CD14-positive monocyte (primary cell): ENCODE results near the gene AWAT1. TPM values are rescaled to one million over a fixed set of nuclear protein-coding genes. Genes with fewer than 3 reads are reported as not detected.
"Not testable (repeated sequence)": the region's sequence is repeated elsewhere in the genome, so short reads cannot be mapped to it uniquely, and the experiment has no call there.

Source experiments
- DNase-seq, 3 donors: peaks; one replicate each; pipeline ENCODE4 v3.0.0-alpha.2; 2011 to 2022
- H2AFZ ChIP-seq: 2 replicates; pipeline ENCODE4 v1.6.0; 2012; ENCODE audit warnings: mild to moderate bottlenecking, low read depth, low read length, inconsistent platforms; ENCODE audit not compliant: insufficient read depth, poor library complexity, severe bottlenecking
- H3K27ac ChIP-seq, 2 donors: 1 replicate in 1 of 2; 2 replicates in 1 of 2; pipeline ENCODE4 v1.5.1; 2012 to 2013; ENCODE audit warnings: low read length in 2 of 2, control low read depth in 1 of 2, inconsistent platforms in 1 of 2, low read depth in 1 of 2, mild to moderate bottlenecking in 1 of 2
- H3K27me3 ChIP-seq, 2 donors: one replicate each; pipeline versions ENCODE4 v1.6.0 to v1.6.1; 2011 to 2013; ENCODE audit warnings: low read length in 2 of 2; ENCODE audit not compliant: control insufficient read depth in 2 of 2, insufficient read depth in 2 of 2
- H3K36me3 ChIP-seq, 2 donors: replicated peaks in 1 of 2; 1 replicate in 1 of 2; 2 replicates in 1 of 2; pipeline versions ENCODE4 v1.5.1 to v1.6.1; 2012 to 2013; ENCODE audit warnings: low read length in 2 of 2, control low read depth in 1 of 2, inconsistent platforms in 1 of 2, mild to moderate bottlenecking in 1 of 2; ENCODE audit not compliant: insufficient read depth in 2 of 2, control insufficient read depth in 1 of 2
- H3K4me1 ChIP-seq, 2 donors: 1 replicate in 1 of 2; 2 replicates in 1 of 2; pipeline versions ENCODE4 v1.5.1 to v1.6.1; 2012 to 2013; ENCODE audit warnings: low read length in 2 of 2, control low read depth in 1 of 2, inconsistent platforms in 1 of 2, mild to moderate bottlenecking in 1 of 2, moderate library complexity in 1 of 2; ENCODE audit not compliant: insufficient read depth in 2 of 2, control insufficient read depth in 1 of 2
- H3K4me2 ChIP-seq: replicated peaks from 2 replicates; pipeline ENCODE3; 2012; ENCODE audit warnings: low read length, moderate library complexity, mild to moderate bottlenecking; ENCODE audit not compliant: poor library complexity, severe bottlenecking; ENCODE audit errors: extremely low read depth
- H3K4me3 ChIP-seq, 3 experiments: fragments of 200-600 bp in 1 of 3; sonication (generic) in 1 of 3; replicated peaks in 1 of 3; 1 replicate in 2 of 3; 2 replicates in 1 of 3; pipeline ENCODE4 v1.5.1; 2011 to 2013; ENCODE audit warnings: low read length in 3 of 3, mild to moderate bottlenecking in 3 of 3, control low read depth in 2 of 3, low read depth in 2 of 3, inconsistent platforms in 1 of 3, moderate library complexity in 1 of 3
- H3K79me2 ChIP-seq: 2 replicates; pipeline ENCODE4 v1.6.0; 2012; ENCODE audit warnings: mild to moderate bottlenecking, control low read depth, inconsistent platforms, low read length, moderate library complexity; ENCODE audit not compliant: insufficient read depth
- H3K9ac ChIP-seq: 2 replicates; pipeline ENCODE4 v1.6.0; 2017; ENCODE audit warnings: low read length, mild to moderate bottlenecking; ENCODE audit not compliant: insufficient read depth, poor library complexity, severe bottlenecking
- H3K9me3 ChIP-seq, 2 donors: replicated peaks in 1 of 2; 1 replicate in 1 of 2; 2 replicates in 1 of 2; pipeline versions ENCODE4 v1.5.1 to v1.6.1; 2012 to 2013; ENCODE audit warnings: low read length in 2 of 2, control low read depth in 1 of 2; ENCODE audit not compliant: control insufficient read depth in 1 of 2, insufficient read depth in 1 of 2
- H4K20me1 ChIP-seq: 2 replicates; pipeline ENCODE4 v1.6.0; 2012; ENCODE audit warnings: mild to moderate bottlenecking, low read length, control low read depth, moderate library complexity; ENCODE audit not compliant: insufficient read depth
- H3K27ac Mint-ChIP-seq, 7 donors: one replicate each; pipeline ENCODE4 v1.8.0; 2020; ENCODE audit warnings: mild to moderate bottlenecking in 7 of 7, mixed read lengths in 7 of 7, moderate library complexity in 6 of 7, inconsistent platforms in 2 of 7
- H3K27me3 Mint-ChIP-seq, 3 donors: one replicate each; pipeline ENCODE4 v1.8.0; 2021 to 2022; ENCODE audit warnings: low read depth in 3 of 3, mild to moderate bottlenecking in 3 of 3, mixed read lengths in 3 of 3, moderate library complexity in 3 of 3, inconsistent platforms in 1 of 3
- H3K36me3 Mint-ChIP-seq, 2 donors: one replicate each; pipeline ENCODE4 v1.8.0; 2020; ENCODE audit warnings: mixed read lengths in 2 of 2, inconsistent platforms in 1 of 2, mild to moderate bottlenecking in 1 of 2
- H3K4me1 Mint-ChIP-seq: one replicate; pipeline ENCODE4 v1.8.0; 2020; ENCODE audit warnings: mild to moderate bottlenecking, mixed read lengths
- H3K4me3 Mint-ChIP-seq, 2 donors: one replicate each; pipeline ENCODE4 v1.8.0; 2020; ENCODE audit warnings: mild to moderate bottlenecking in 2 of 2, mixed read lengths in 2 of 2, moderate library complexity in 1 of 2
- H3K9me3 Mint-ChIP-seq, 7 donors: one replicate each; pipeline ENCODE4 v1.8.0; 2020 to 2022; ENCODE audit warnings: mixed read lengths in 7 of 7, mild to moderate bottlenecking in 6 of 7, moderate library complexity in 6 of 7, inconsistent platforms in 2 of 7
- CTCF ChIP-seq: fragments of 200-600 bp; IDR thresholded peaks from one replicate; pipeline ENCODE4 v1.8.0; 2022; ENCODE audit warnings: antibody characterized with exemption, mild to moderate bottlenecking
- WGBS: methylation state at CpG from one replicate; pipeline ENCODE4 v1.1.5; 2013; ENCODE audit warnings: missing lambda C conversion rate; ENCODE audit not compliant: insufficient coverage; 5-methylcytosine and 5-hydroxymethylcytosine counted together
- intact Hi-C, 2 donors: fragments of 100-400 bp; cut with micrococcal nuclease; formaldehyde crosslinking; loops; one replicate each; pipeline versions ENCODE4 v1.15.0 to v1.15.1; 2023
- polyA plus RNA-seq, 3 donors: library from polyadenylated mRNA; depleted of rRNA in 1 of 3; unstranded in 2 of 3; stranded (reverse) in 1 of 3; fragments of 300-500 nt in 2 of 3; fragments of >200 nt in 1 of 3; fragmentation: Illumina TruSeq in 2 of 3; gene quantifications; 1 replicate in 2 of 3; 2 replicates in 1 of 3; pipeline ENCODE4 v1.2.3, GENCODE V29; 2012 to 2021

AWAT1 gene
- polyA plus RNA-seq, 3 donors: not detected

GRCh38 chrX:70240751-70241150 lies 6.3 kb downstream of the AWAT1 start:
- Histone ChIP-seq H3K9ac (no peak overlapping the region), H4K20me1 (no peaks in the 10 kb centered on the region), H3K9me3 (no peaks in the 10 kb centered on the region), H3K4me2 (no peak overlapping the region), H3K27me3 (peaks cover 0 to 2% of the 10 kb centered on the region in 2 donors), H3K79me2 (no peaks in the 10 kb centered on the region), H3K4me1 (no peaks in the 10 kb centered on the region), H2AFZ (no peak overlapping the region), H3K36me3 (no peaks in the 10 kb centered on the region), H3K4me3 (no peak overlapping the region), H3K27ac (no peak overlapping the region)
- Mint-ChIP-seq H3K9me3 (no peaks in the 10 kb centered on the region), H3K27ac (no peak overlapping the region), H3K27me3 (peaks cover 0 to 3% (median 1%) of the 10 kb centered on the region in 3 donors), H3K4me3 (no peak overlapping the region), H3K4me1 (no peaks in the 10 kb centered on the region), H3K36me3 (no peaks in the 10 kb centered on the region)
- WGBS: no CpG with 5 or more reads among the region's 1 CpG
- no peak for TF ChIP-seq CTCF
- no peak for DNase-seq
- intact Hi-C loops: no loop called here

- Histone ChIP-seq H2AFZ (no peak overlapping the region), H3K27ac (no peak overlapping the region), H3K4me2 (no peak overlapping the region), H3K9ac (no peak overlapping the region), H4K20me1 (no peaks in the 10 kb centered on the region), H3K79me2 (no peaks in the 10 kb centered on the region), H3K9me3 (no peaks in the 10 kb centered on the region), H3K4me3 (no peak overlapping the region), H3K4me1 (no peaks in the 10 kb centered on the region), H3K36me3 (no peaks in the 10 kb centered on the region), H3K27me3 (peaks cover 0 to 2% of the 10 kb centered on the region in 2 donors)
- no CpG with 5 or more reads among the region's 2 CpGs for WGBS
- Mint-ChIP-seq H3K27me3 (peaks cover 0 to 3% (median 1%) of the 10 kb centered on the region in 3 donors), H3K27ac (no peak overlapping the region), H3K9me3 (no peaks in the 10 kb centered on the region), H3K36me3 (no peaks in the 10 kb centered on the region), H3K4me3 (no peak overlapping the region), H3K4me1 (no peaks in the 10 kb centered on the region)
- DNase-seq: no peak
- intact Hi-C loops: no loop called here
- no peak for TF ChIP-seq CTCF
These were observed 7.0 kb downstream of the AWAT1 start for GRCh38 chrX:70241501-70241900.

- H3K36me3 Mint-ChIP-seq, H3K9ac ChIP-seq, H3K27ac ChIP-seq, H3K9me3 Mint-ChIP-seq, DNase-seq, H3K4me1 Mint-ChIP-seq, H3K27ac Mint-ChIP-seq, H3K4me3 ChIP-seq, H3K36me3 ChIP-seq, H2AFZ ChIP-seq, H3K4me2 ChIP-seq, intact Hi-C loops, H3K9me3 ChIP-seq, H4K20me1 ChIP-seq, H3K27me3 ChIP-seq, H3K4me3 Mint-ChIP-seq, H3K4me1 ChIP-seq, H3K27me3 Mint-ChIP-seq, H3K79me2 ChIP-seq: not testable (repeated sequence)
- 90% methylated on average over 2 of the region's 5 CpGs for WGBS
These were observed 9.1 kb downstream of the AWAT1 start for GRCh38 chrX:70243601-70244000.
